H9 (cell line): ENCODE measurements around the gene GSTM1. TPM values are rescaled to one million over a fixed set of nuclear protein-coding genes. Genes with fewer than 3 reads are reported as not detected.

Source experiments
- DNase-seq: peaks from one replicate; pipeline ENCODE4 v3.0.0-alpha.2; 2017
- H2AFZ ChIP-seq: one replicate; pipeline ENCODE4 v1.6.1; 2013; ENCODE audit warnings: mild to moderate bottlenecking, low read length, control low read depth, moderate library complexity
- H2AK5ac ChIP-seq: 2 replicates; pipeline ENCODE4 v1.6.1; 2013; ENCODE audit warnings: low read length, control low read depth, mixed read lengths; ENCODE audit not compliant: insufficient read length
- H2BK120ac ChIP-seq: one replicate; pipeline ENCODE4 v1.6.1; 2013; ENCODE audit warnings: low read depth, mild to moderate bottlenecking, low read length, control low read depth, inconsistent platforms; ENCODE audit not compliant: poor library complexity, severe bottlenecking
- H2BK12ac ChIP-seq: 2 replicates; pipeline ENCODE4 v1.6.1; 2013; ENCODE audit warnings: low read length, control low read depth, mixed read lengths, low read depth; ENCODE audit not compliant: insufficient read length
- H2BK15ac ChIP-seq: 2 replicates; pipeline ENCODE4 v1.6.1; 2013; ENCODE audit warnings: low read depth, low read length, control low read depth
- H2BK20ac ChIP-seq: one replicate; pipeline ENCODE4 v1.6.1; 2013; ENCODE audit warnings: low read depth, mild to moderate bottlenecking, low read length, control low read depth, inconsistent platforms; ENCODE audit not compliant: poor library complexity, severe bottlenecking
- H2BK5ac ChIP-seq: 2 replicates; pipeline ENCODE4 v1.6.1; 2013; ENCODE audit warnings: low read length, control low read depth, mixed read lengths; ENCODE audit not compliant: insufficient read length
- H3K14ac ChIP-seq: 2 replicates; pipeline ENCODE4 v1.6.1; 2013; ENCODE audit warnings: low read length, control low read depth; ENCODE audit not compliant: insufficient read depth
- H3K18ac ChIP-seq: 2 replicates; pipeline ENCODE4 v1.6.1; 2013; ENCODE audit warnings: low read depth, mild to moderate bottlenecking, mixed read lengths, low read length, control low read depth; ENCODE audit not compliant: insufficient read length
- H3K23ac ChIP-seq: 2 replicates; pipeline ENCODE4 v1.6.1; 2013; ENCODE audit warnings: low read length, control low read depth, mixed read lengths, low read depth; ENCODE audit not compliant: insufficient read length
- H3K23me2 ChIP-seq: 2 replicates; pipeline ENCODE4 v1.6.1; 2013; ENCODE audit warnings: low read depth, mild to moderate bottlenecking, mixed read lengths, low read length, control low read depth; ENCODE audit not compliant: insufficient read length, poor library complexity, severe bottlenecking
- H3K27ac ChIP-seq: 2 replicates; pipeline ENCODE4 v1.5.1; 2013; ENCODE audit warnings: low read length, control low read depth, mixed read lengths, low read depth; ENCODE audit not compliant: insufficient read length
- H3K27me3 ChIP-seq: 2 replicates; pipeline ENCODE4 v1.6.1; 2013; ENCODE audit warnings: low read length, control low read depth, inconsistent platforms; ENCODE audit not compliant: insufficient read depth
- H3K4ac ChIP-seq: 2 replicates; pipeline ENCODE4 v1.6.1; 2013; ENCODE audit warnings: low read depth, mild to moderate bottlenecking, control low read depth, inconsistent platforms, low read length, moderate library complexity
- H3K4me1 ChIP-seq: 2 replicates; pipeline ENCODE4 v1.6.1; 2013; ENCODE audit warnings: low read length, control low read depth, inconsistent platforms; ENCODE audit not compliant: insufficient read depth
- H3K4me2 ChIP-seq: 2 replicates; pipeline ENCODE4 v1.6.1; 2013; ENCODE audit warnings: low read length, control low read depth, mixed read lengths; ENCODE audit not compliant: insufficient read length, insufficient read depth
- H3K56ac ChIP-seq: 2 replicates; pipeline ENCODE4 v1.6.1; 2013; ENCODE audit warnings: low read depth, mild to moderate bottlenecking, mixed read lengths, low read length, control low read depth; ENCODE audit not compliant: insufficient read length
- H3K79me1 ChIP-seq: 2 replicates; pipeline ENCODE4 v1.6.1; 2013; ENCODE audit warnings: low read depth, mild to moderate bottlenecking, moderate library complexity, low read length, control low read depth, inconsistent platforms; ENCODE audit not compliant: insufficient read depth, poor library complexity, severe bottlenecking
- H3K79me2 ChIP-seq: 2 replicates; pipeline ENCODE4 v1.6.1; 2013; ENCODE audit warnings: low read length, control low read depth, inconsistent platforms; ENCODE audit not compliant: insufficient read depth
- H3K9ac ChIP-seq: 2 replicates; pipeline ENCODE4 v1.6.1; 2013; ENCODE audit warnings: low read length, control low read depth, mixed read lengths; ENCODE audit not compliant: insufficient read length; ENCODE audit errors: extremely low read depth
- H3K9me3 ChIP-seq: one replicate; pipeline ENCODE4 v1.6.1; 2013; ENCODE audit warnings: low read depth, low read length, inconsistent platforms; ENCODE audit not compliant: control insufficient read depth
- H3T11ph ChIP-seq: one replicate; pipeline ENCODE4 v1.6.1; 2013; ENCODE audit warnings: mild to moderate bottlenecking, low read length, control low read depth, inconsistent platforms
- H4K20me1 ChIP-seq: one replicate; pipeline ENCODE4 v1.6.1; 2013; ENCODE audit not compliant: control insufficient read depth, insufficient read length, insufficient read depth
- H4K5ac ChIP-seq: 2 replicates; pipeline ENCODE4 v1.6.1; 2013; ENCODE audit warnings: low read depth, mild to moderate bottlenecking, mixed read lengths, low read length, control low read depth; ENCODE audit not compliant: insufficient read length
- H4K8ac ChIP-seq: replicated peaks from 2 replicates; pipeline ENCODE4 v1.6.1; 2013; ENCODE audit warnings: low read length, control low read depth, mixed read lengths, low read depth; ENCODE audit not compliant: insufficient read length
- H4K91ac ChIP-seq: 2 replicates; pipeline ENCODE4 v1.6.1; 2013; ENCODE audit warnings: low read depth, mild to moderate bottlenecking, moderate library complexity, mixed read lengths, low read length, control low read depth; ENCODE audit not compliant: insufficient read length
- H3K27ac Mint-ChIP-seq, 3 experiments: 2 replicates in 2 of 3; 3 replicates in 1 of 3; pipeline ENCODE4 v1.8.0; 2020 to 2021; ENCODE audit warnings: mixed read lengths in 3 of 3, mild to moderate bottlenecking in 1 of 3, moderate library complexity in 1 of 3
- H3K27me3 Mint-ChIP-seq: 2 replicates; pipeline ENCODE4 v1.8.0; 2021; ENCODE audit warnings: low read depth, mild to moderate bottlenecking, moderate library complexity, mixed read lengths
- H3K36me3 Mint-ChIP-seq, 3 experiments: 2 replicates in 2 of 3; 3 replicates in 1 of 3; pipeline ENCODE4 v1.8.0; 2020 to 2021; ENCODE audit warnings: low read depth in 3 of 3, mixed read lengths in 3 of 3; ENCODE audit not compliant: insufficient read depth in 1 of 3
- H3K4me1 Mint-ChIP-seq, 2 experiments: 2 replicates each; pipeline ENCODE4 v1.8.0; 2020; ENCODE audit warnings: mixed read lengths in 2 of 2
- H3K4me3 Mint-ChIP-seq, 2 experiments: 2 replicates in 1 of 2; 3 replicates in 1 of 2; pipeline ENCODE4 v1.8.0; 2020 to 2021; ENCODE audit warnings: mild to moderate bottlenecking in 2 of 2, mixed read lengths in 2 of 2, moderate library complexity in 1 of 2
- H3K9me3 Mint-ChIP-seq, 2 experiments: 2 replicates in 1 of 2; 3 replicates in 1 of 2; pipeline ENCODE4 v1.8.0; 2020; ENCODE audit warnings: mild to moderate bottlenecking in 2 of 2, mixed read lengths in 2 of 2, moderate library complexity in 1 of 2
- WGBS: extraction: QIAGEN DNeasy Blood & Tissue Kit; methylation state at CpG from one replicate; pipeline ENCODE4 v1.1.7; 2013; ENCODE audit warnings: missing lambda C conversion rate, low lambda C conversion rate, mixed read lengths; ENCODE audit not compliant: insufficient read length; ENCODE audit errors: extremely low coverage; 5-methylcytosine and 5-hydroxymethylcytosine counted together
- total RNA-seq: library from RNA; stranded (reverse); gene quantifications from 2 replicates; pipeline ENCODE4 v1.2.1, GENCODE V29; 2021
- TF ChIP-seq, protein P1 (sequence below): fragments of 200-600 bp; sonication (generic); conservative IDR thresholded peaks from 3 replicates; pipeline ENCODE4 v1.8.0; 2021; ENCODE audit warnings: antibody characterized with exemption, mild to moderate bottlenecking

The GSTM1 gene
- total RNA-seq, 1 experiment from 2014 or later: 19.5 TPM

DNA sequence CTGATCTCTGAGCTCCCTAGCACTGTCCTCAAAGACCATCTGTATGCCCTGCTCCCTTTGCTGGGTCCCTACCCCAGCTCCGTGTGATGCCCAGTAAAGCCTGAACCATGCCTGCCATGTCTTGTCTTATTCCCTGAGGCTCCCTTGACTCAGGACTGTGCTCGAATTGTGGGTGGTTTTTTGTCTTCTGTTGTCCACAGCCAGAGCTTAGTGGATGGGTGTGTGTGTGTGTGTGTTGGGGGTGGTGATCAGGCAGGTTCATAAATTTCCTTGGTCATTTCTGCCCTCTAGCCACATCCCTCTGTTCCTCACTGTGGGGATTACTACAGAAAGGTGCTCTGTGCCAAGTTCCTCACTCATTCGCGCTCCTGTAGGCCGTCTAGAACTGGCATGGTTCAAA lies 30.1 kb downstream of the GSTM1 start:
- TF ChIP-seq, protein P1, sequence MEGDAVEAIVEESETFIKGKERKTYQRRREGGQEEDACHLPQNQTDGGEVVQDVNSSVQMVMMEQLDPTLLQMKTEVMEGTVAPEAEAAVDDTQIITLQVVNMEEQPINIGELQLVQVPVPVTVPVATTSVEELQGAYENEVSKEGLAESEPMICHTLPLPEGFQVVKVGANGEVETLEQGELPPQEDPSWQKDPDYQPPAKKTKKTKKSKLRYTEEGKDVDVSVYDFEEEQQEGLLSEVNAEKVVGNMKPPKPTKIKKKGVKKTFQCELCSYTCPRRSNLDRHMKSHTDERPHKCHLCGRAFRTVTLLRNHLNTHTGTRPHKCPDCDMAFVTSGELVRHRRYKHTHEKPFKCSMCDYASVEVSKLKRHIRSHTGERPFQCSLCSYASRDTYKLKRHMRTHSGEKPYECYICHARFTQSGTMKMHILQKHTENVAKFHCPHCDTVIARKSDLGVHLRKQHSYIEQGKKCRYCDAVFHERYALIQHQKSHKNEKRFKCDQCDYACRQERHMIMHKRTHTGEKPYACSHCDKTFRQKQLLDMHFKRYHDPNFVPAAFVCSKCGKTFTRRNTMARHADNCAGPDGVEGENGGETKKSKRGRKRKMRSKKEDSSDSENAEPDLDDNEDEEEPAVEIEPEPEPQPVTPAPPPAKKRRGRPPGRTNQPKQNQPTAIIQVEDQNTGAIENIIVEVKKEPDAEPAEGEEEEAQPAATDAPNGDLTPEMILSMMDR: no peak
- no peak overlapping the region for H3K18ac ChIP-seq

More for the DNA sequence above, 30.1 kb downstream of the GSTM1 start:
- Histone ChIP-seq H3K4me1 (no peaks in the 10 kb centered on the region), H3K4me2 (no peak overlapping the region), H3K9me3 (no peaks in the 10 kb centered on the region), H3K56ac (no peak overlapping the region), H2AK5ac (no peak overlapping the region), H4K8ac (no peak overlapping the region), H3K27me3 (no peaks in the 10 kb centered on the region; the same call in 1 of the 2 replicates), H3T11ph (no peak overlapping the region), H4K91ac (no peak overlapping the region), H3K27ac (no peak overlapping the region), H3K79me1 (no peaks in the 10 kb centered on the region), H3K23me2 (no peaks in the 10 kb centered on the region), H3K79me2 (no peaks in the 10 kb centered on the region), H2BK12ac (no peak overlapping the region), H2BK15ac (no peak overlapping the region), H3K14ac (no peak overlapping the region), H3K4ac (no peak overlapping the region), H3K9ac (no peak overlapping the region), H4K20me1 (no peaks in the 10 kb centered on the region), H2AFZ (no peak overlapping the region), H2BK120ac (no peak overlapping the region), H3K23ac (no peak overlapping the region), H4K5ac (no peak overlapping the region), H2BK5ac (no peak overlapping the region), H2BK20ac (no peak overlapping the region)
- peaks cover 8% of the 10 kb centered on the region for H3K27me3 Mint-ChIP-seq
- WGBS: no CpG with 5 or more reads among the region's 5 CpGs
- H3K36me3 Mint-ChIP-seq: no peaks in the 10 kb centered on the region
- H3K4me3 Mint-ChIP-seq: no peak overlapping the region
- no peaks in the 10 kb centered on the region; a peak in 1 of 4 replicates for H3K4me1 Mint-ChIP-seq
- no peak for DNase-seq
- no peaks in the 10 kb centered on the region; a peak in 1 of 5 replicates for H3K9me3 Mint-ChIP-seq
- H3K27ac Mint-ChIP-seq: peak overlapping the region in 1 of 3 experiments; percentile 73; a peak in 1 of 7 replicates
